Stimulated activated CD8-positive, alpha-beta memory T cell treated with anti-CD3 and anti-CD28 coated beads, Interleukin-7, amount 100 ng/mL, for 4 hours (primary cell): Measurements from ENCODE around the gene EFCAB14.
"Not testable (repeated sequence)": the region's sequence is repeated elsewhere in the genome, so short reads cannot be mapped to it uniquely, and the experiment has no call there.

Source experiments
- DNase-seq, 2 donors: peaks; one replicate each; pipeline ENCODE4 v3.0.0-alpha.2; 2020; ENCODE audit warnings: low read depth in 2 of 2

EFCAB14 gene

GRCh38 chr1:46654012-46654411 lies 64.9 kb downstream of the EFCAB14 start:
- DNase-seq, result no peak

DNA sequence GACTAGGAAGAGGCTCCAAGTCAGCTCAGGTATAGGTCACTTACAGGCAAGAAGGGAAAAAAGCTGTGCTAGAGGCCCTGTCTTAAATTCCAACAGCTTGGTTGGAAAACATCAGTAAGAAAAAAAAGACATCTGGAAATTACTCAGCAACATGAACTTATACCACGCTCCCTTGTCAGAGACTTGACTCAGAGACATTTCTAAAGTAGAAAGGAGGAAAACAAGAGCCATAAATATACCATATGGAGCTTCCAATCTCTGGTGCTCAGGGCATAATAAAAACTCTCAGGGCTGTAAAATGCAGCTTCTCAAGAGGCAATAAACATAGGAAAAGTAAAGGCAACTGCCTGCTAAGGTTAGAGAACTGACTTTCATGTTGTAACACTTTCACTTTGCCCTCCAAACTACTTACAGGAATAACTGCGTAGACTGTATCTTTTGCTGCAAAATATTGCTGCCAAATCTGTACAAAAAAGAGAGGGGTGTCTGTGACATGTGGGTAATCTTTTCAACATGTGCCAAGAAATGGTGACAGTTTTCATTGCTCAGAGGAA lies 65.4 kb downstream of the EFCAB14 start:
- no peak for DNase-seq

DNA sequence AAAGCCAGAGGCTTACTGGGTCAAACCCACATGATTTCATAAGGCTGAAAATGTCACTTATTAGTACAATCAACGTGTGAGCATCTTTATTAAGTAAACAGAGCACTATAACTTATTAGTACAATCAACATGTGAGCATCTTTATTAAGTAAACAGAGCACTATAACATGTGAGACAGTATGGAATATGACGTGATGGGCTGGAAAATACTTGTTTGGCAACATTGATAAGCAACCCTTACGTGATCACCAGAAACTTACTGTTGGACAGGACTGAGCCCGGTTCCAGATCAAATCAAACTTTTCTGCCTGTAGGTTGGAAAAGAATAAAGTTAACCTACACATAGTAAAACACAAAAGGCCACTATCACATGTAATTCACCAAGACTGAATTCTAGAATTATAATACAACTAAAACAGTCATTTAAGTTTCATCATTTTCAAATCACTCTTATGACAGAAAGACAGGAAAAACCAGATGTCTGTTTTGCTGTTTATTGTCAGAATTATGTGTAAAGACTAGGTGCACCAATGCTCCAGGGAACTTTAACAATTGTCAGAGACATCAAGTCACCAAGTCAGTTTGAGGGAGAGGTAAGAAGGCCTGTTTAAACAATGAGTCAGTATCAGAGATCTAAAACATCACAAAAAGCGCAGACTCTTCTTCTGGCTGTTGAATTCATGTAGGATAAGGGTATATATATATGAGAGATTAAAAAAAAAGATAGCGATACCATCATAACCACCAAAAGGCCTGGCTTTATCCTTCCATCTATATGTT lies 66.4 kb downstream of the EFCAB14 start:
- no peak for DNase-seq

- not testable (repeated sequence) for DNase-seq
Observed at GRCh38 chr1:46651152-46651551, 67.8 kb downstream of the EFCAB14 start.

- DNase-seq, result no peak
Observed at GRCh38 chr1:46650491-46650890, 68.4 kb downstream of the EFCAB14 start.

GRCh38 chr1:46649764-46650163 lies 69.2 kb downstream of the EFCAB14 start:
- no peak for DNase-seq

- DNase-seq, result no peak
Observed at GRCh38 chr1:46647611-46648010, 71.3 kb downstream of the EFCAB14 start.

DNA sequence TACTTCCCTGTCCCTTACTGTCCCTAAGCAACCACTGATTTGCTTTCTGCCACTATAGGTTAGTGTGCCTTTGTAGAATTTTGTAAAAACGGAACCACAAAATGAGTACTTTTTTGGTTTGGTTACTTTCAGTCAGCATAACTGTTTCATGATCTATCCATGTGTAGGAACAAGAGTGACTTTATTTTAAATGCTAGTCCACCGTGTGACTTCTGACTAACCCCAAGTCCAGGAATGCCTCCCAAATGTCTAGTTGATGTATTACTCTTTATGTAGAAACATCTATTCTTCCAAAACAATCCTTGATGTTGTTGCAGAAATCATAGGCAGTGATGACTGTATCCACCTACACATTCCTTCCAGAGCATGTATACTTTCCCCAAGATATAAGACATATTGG lies 72.1 kb downstream of the EFCAB14 start:
- no peak for DNase-seq

DNA sequence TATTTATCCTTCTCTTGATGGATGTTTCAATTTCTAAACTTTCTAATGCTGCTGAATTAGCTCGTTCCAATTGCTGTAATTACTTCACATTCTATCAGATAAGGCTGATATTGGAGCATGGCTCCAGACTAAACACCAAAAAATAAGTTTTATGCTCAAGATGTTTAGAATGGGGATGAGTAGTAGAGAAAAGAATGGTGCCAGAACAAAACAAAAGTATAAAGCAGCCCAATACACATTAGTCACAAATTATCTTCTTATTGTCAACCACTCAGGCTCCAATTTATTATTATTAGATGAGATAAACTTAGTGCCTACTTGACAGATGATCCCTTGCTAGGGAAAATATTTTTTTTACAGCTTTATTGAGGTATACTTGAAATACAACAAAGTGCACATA lies 72.6 kb downstream of the EFCAB14 start:
- DNase-seq, result no peak

DNA sequence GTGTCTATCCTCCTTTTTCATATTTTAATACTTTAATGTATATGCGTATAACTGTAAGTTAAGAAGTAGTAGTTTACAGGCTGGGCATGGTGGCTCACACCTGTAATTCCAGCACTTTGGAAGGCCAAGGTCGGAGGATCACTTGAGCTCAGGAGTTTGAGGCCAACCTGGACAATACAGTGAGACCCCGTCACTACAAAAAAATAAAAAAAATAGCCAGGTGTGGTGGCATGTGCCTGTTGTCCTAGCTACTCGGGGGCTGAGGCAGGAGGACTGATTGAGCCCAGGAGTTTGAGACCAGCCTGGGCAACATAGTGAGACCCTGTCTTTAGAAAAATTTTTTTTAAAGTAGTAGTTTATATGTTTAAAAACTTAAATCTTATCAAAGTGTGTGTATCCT lies 73.1 kb downstream of the EFCAB14 start:
- no peak for DNase-seq

GRCh38 chr1:46643368-46643775 lies 75.5 kb downstream of the EFCAB14 start:
- DNase-seq, result no peak

- no peak for DNase-seq
Observed at GRCh38 chr1:46642115-46642680, 76.7 kb downstream of the EFCAB14 start.

- DNase-seq, result no peak
Observed at GRCh38 chr1:46639547-46639946, 79.4 kb downstream of the EFCAB14 start.

DNA sequence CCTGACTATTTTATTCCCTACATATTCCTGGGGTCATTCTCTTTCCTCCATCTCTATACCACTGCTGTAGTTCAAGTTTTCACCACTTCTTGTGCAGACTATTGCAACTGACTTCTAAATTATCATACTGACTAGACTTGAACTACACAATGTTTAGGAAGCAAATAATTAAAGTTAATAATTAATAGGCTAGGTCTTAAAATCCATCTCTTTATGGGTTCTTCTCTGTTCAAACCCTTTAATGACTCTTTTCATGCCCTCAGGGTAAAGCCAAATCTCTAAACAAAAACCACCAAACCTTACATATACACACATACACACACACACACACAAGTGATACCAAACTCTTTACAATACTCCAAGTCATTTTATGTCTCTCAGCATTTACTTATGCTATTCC lies 80.0 kb downstream of the EFCAB14 start:
- no peak for DNase-seq

DNA sequence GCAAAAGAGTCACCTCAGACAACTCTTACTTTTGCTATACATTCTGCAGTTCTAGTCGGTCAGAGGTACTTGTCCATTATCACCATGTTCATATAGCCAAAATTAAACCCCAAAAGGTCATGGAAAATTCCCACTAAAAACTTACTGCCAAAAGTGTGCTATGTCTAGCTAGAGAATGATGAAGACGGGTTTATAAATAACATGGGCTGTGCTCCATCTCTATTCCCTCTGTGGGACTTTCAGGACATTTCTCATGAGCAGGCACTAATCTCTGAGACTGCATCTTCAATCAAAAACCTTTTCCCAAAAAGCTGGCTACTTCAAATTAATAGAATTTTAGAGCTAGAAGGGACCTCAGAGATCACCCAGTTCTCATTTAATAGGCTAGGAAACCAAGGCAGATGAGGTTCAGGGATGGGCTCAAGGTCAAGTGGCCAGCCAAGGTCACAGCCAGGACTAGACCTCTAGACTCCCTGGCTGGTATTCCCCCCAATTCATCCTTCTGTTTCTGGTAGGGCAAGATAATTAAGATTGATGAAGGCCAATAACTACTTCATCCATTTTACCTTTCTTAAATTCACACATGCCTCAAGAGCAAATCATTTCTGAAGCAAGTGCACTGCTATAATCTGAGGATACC lies 81.3 kb downstream of the EFCAB14 start:
- DNase-seq, result no peak

- DNase-seq, result no peak
Observed at GRCh38 chr1:46635205-46635604, 83.7 kb downstream of the EFCAB14 start.

DNA sequence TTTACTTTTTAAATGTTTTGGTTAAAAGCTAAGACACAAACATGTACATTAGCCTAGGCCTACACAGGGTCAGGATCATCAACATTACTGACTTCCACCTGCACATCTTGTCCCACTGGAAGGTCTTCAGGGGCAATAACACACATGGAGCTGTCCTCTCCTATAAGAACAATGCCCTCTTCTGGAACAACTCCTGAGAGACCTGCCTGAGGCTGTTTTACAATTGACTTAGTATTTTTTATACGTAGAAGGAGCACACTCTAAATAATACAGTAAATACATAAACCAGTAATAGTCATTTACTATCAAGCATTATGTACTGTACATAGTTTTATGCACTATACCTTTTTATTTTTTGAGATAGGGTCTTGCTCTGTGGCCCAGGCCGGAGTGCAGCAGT lies 88.2 kb downstream of the EFCAB14 start:
- DNase-seq, result no peak
